ENCODE data around the gene MGAT5.

MGAT5 gene

DNA sequence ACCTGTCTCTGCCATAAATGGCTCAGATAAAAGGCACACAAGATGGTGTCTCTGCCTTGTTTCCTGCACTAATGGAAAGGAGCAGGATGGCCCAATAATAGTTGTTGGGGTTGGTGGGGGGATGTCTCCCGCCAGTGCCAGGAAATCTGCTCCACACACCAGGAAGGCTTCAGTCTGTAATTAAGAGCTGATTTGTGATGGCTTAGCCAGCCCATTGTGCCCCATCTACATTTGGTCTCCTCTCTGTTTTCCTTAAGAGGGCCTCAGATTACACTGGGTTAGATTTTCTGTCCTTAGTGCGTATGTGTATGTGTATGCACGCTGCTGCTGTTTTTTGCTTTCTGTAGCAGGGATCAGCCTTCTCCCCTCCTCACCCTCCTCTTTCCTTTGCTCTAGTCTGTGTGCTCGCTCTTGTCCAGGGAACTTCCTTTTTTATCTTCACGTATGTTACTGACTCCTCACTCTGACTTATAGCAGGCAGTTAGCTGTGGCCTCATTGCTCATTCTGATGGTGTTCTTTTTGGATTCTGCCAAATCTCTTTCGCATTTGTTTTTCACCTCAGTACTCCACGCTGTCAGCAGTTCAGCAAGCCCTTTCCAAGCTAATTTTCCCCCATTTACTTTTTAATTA, 33.4 kb upstream of the MGAT5 start:
- TF ChIP-seq CTCF (IDR thresholded peaks at IDR 0.05; ENCODE audit: low read depth, low read length), result no peak
- H3K4me3 ChIP-seq (replicated peaks in 1 of 2; ENCODE audit: low read depth in 2 of 2, low read length in 2 of 2), result no peak overlapping the region
- DNase-seq (ENCODE audit: low read depth in 2 of 2), result no peak

- DNase-seq (ENCODE audit: low read depth in 2 of 2), result no peak
- no peak for TF ChIP-seq CTCF (IDR thresholded peaks at IDR 0.05; ENCODE audit: low read depth, low read length)
- no peak overlapping the region for H3K4me3 ChIP-seq (replicated peaks in 1 of 2; ENCODE audit: low read depth in 2 of 2, low read length in 2 of 2)
Measured at GRCh38 chr2:134224005-134224404, 29.9 kb upstream of the MGAT5 start.

DNA sequence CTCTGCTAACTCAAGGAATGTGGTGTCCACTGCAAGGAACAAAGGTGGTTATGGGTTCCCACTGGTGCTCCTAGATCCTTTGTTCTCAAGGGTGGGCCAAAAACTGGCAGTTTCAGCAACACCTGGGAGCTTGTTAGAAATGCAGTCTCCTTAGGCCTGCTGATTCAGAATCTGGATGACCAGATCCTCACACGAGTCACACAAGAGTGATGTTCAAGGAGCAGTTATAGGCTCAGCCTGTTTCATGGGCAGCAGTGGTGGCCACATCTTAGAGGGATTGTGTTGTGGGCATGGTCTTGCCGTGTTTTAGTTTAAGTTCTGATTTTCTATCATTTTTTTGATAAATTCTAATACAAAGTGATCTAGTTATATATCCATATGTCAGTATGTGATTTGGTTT, 28.7 kb upstream of the MGAT5 start:
- no peak overlapping the region for H3K4me3 ChIP-seq (replicated peaks in 1 of 2; ENCODE audit: low read depth in 2 of 2, low read length in 2 of 2)
- no peak for TF ChIP-seq CTCF (IDR thresholded peaks at IDR 0.05; ENCODE audit: low read depth, low read length)
- no peak for DNase-seq (ENCODE audit: low read depth in 2 of 2)

DNA sequence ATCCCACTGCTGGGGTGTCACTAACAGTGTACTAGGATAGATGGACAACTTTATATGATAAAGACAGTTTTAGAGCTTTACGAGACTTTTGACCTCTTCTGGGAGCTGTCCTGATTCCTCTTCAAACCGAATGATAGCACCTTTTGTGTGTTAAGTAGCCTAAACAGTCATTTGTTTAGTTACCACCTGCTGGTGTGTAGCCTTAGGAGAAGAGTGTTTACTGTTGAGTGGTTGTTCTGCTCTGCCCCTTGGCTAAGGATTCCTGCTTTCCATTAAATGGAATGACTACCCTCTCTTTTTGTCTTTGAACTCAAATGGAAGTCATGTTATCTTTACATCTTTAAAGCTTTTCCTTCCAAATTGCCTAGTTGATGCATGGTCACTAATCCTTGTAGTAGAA, 28.0 kb upstream of the MGAT5 start:
- no peak for DNase-seq (ENCODE audit: low read depth in 2 of 2)
- no peak overlapping the region for H3K4me3 ChIP-seq (replicated peaks in 1 of 2; ENCODE audit: low read depth in 2 of 2, low read length in 2 of 2)
- TF ChIP-seq CTCF (IDR thresholded peaks at IDR 0.05; ENCODE audit: low read depth, low read length), result no peak

DNA sequence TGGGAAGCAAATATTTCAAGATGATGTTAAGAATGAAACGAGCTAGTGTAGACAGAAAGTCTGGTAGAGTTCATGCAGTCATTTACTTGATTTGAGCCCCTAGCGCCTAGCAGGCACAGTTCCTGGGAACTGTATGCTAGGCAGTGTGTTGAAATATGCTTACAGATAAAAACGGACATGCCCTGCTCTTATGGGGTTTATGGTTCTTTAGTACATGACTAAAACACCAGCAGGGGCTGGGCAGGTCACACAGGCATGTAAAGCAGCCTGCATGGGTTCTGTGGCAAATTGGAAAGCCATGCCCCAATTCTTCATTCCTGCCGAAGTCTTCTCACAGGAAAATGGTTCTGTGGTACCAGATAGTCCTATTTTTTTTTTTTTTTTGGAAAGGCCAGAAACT, 27.3 kb upstream of the MGAT5 start:
- TF ChIP-seq CTCF (IDR thresholded peaks at IDR 0.05; ENCODE audit: low read depth, low read length), result no peak
- no peak for DNase-seq (ENCODE audit: low read depth in 2 of 2)

DNA sequence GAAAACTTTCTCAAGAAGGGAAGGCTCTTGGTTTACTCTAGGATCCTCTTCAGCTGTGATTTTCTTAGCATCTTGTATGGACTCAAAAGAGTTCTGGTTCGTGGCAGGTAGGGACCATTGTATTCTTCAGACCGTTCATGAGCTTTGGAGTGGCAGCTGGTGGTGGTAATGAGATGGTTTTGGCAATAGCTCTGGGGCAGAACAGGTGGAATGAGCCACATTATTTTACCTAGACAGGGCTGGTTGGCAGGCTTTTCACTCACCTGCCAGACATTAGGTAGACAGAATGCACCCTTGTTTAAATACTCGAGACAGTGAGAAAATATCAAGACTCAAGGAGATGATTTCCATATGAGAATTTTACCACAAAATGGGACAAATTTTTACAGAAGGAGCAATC, 26.2 kb upstream of the MGAT5 start:
- no peak for DNase-seq (ENCODE audit: low read depth in 2 of 2)
- no peak overlapping the region for H3K4me3 ChIP-seq (replicated peaks in 1 of 2; ENCODE audit: low read depth in 2 of 2, low read length in 2 of 2)
- no peak for TF ChIP-seq CTCF (IDR thresholded peaks at IDR 0.05; ENCODE audit: low read depth, low read length)

More for the DNA sequence above, 27.3 kb upstream of the MGAT5 start:
- H3K4me3 ChIP-seq (replicated peaks in 1 of 2; ENCODE audit: low read depth in 2 of 2, low read length in 2 of 2), result no peak overlapping the region

- peak in 1 of 2 donors; percentile 44 for DNase-seq (ENCODE audit: low read depth in 2 of 2)
- H3K4me3 ChIP-seq (replicated peaks in 1 of 2; ENCODE audit: low read depth in 2 of 2, low read length in 2 of 2), result no peak overlapping the region
- TF ChIP-seq CTCF (IDR thresholded peaks at IDR 0.05; ENCODE audit: low read depth, low read length), result peak; percentile 57
Measured at GRCh38 chr2:134228493-134228903, 25.4 kb upstream of the MGAT5 start.

All from cardiac fibroblast (primary cell).